ENCODE results near the gene INPP5E.
A peak's percentile ranks its signal among the peaks of the same experiment; 100 is the strongest.

The INPP5E gene

GRCh38 chr9:136439481-136440408 lies at the start of gene INPP5E:
INPP5E (minus strand) TSS chr9:136439845; CDS start chr9:136439419, 426 bp downstream.
- DNase-seq (ENCODE audit: low read depth) = peak; percentile 78

DNA sequence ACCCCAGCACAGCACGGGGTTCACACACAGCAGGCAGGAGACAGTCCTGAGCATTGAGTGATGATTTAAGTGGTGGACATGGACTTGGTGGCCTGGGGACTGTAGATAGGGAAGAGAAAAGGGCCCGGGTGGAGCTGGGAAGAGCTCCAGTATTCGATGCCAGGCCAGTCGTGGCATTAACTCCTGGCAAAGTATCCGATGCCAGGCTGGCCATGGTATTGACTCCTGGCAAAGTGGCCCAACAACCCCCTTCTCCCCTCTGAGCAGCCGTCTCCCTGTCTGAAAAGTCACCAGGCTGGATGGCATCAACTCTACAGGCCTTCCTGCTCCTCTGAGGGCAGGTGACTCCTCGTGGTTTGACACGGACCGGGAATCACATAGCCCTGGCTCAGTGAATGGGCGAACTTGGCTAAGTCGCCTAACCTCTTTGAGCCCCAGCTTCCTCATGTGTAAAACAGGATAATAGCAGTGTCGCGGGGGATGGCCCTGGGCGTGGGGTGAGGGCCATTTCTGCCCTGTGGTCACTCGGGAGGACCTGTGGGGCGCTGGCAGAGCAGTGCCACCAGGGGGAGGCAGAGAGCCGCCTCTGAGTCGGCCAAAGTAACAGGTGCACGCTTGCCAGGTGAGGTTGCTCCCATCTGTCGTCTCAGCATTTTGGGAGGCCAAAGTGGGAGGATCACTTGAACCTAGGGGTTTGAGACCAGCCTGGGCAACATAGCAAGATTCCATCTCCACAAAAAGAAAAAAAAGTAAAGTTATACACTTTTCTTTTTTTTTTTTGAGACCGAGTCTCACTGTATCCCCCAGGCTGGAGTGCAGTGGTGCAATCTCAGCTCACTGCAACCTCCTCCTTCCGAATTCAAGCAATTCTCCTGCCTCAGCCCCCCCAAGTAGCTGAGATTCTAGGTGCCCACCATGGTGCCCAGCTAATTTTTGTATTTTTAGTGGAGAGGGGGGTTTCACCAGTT lies 48.9 kb upstream of the INPP5E start:
- DNase-seq (ENCODE audit: low read depth) = peak; percentile 62

- no peak for DNase-seq (ENCODE audit: low read depth)
These were observed 48.0 kb upstream of the INPP5E start for GRCh38 chr9:136487672-136488071.

DNA sequence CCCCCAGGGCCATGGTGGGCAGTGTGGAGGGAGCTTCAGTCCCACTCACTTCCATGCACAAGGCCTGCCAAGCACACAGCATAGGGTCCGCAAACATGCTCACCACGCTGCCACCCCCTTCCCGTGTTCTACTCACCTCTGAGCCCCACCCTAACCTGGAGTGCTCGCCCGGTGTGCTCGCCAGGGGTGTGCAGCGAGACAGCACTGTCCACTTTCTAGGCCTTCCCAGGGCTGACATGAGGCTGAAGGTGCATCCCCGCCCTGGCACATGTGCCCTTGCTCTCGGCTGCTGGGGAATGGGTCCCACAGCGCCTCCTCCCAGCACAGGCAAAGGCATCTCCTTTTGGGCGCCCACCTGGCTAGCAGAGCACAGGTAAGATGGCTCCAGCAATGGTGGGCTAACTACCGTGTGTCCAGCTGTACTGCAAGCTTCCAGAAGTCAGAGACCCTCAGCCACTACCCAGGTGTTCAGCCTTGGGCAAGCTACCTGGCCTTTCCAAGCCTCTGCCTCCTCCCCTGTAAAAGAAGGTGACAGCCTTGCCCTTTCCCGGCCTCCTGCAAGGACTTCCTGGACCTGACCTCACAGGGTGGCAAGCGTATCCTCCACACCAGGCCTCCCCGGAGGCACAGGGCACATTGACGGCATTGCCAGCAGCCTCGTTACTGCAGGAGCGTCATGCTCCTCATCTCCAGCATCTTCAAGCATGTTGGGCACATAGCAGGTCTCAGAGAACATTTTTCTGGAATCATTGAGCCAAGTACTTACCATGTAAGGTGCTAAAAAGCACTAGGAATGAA lies 47.4 kb upstream of the INPP5E start:
- no peak for DNase-seq (ENCODE audit: low read depth)

GRCh38 chr9:136486131-136486530 lies 46.5 kb upstream of the INPP5E start:
- no peak for DNase-seq (ENCODE audit: low read depth)

- DNase-seq (ENCODE audit: low read depth) = peak; percentile 78
These were observed 45.7 kb upstream of the INPP5E start for GRCh38 chr9:136485049-136486045.

DNA sequence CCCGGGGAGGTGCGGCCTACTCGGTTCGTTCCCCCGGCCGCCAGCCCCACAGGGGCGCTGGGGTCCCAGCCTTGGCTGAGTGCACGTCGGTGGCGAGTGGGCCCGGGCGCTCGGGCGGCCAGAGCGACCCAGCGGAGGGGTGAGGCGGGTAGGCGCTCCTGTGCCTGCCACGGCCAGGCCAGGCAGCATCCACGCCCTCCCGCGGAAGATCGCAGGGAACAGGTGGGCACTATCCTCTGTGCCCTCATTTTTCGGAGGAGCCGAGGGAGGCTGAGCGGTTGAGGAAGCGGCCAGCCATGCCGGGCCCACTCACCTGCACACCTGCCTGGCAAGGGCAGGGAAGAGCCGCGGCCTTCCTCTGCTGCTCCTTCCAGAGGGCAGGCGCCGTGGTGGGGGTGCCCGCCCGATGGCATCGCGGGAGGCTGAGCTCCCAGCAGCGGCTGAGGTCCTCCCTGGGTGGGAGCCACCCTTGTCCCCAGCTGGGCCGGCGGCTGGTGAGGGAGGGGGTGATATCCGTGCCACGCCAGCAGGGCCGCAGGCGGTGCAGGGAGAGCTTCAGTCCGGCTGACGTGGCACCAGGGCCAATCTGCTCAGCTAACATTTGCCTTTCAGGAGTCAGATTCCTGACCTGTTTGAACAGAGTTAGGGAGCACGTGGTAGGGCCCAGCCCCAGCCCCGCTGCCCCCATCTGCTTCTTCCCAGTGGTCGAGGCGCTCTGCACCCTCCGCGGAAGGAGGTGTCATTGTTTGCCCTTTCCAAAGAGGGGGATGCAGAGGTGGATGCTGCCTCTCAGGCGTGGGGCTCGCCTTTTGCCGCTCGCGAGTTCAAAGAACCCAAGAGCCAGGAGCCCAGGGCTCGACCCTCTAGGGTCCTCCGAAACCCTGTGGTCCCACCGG lies 44.8 kb upstream of the INPP5E start:
- no peak for DNase-seq (ENCODE audit: low read depth)

GRCh38 chr9:136483589-136484152 lies 44.0 kb upstream of the INPP5E start:
- peak; percentile 92 for DNase-seq (ENCODE audit: low read depth)

- peak; percentile 98 for DNase-seq (ENCODE audit: low read depth)
These were observed 43.3 kb upstream of the INPP5E start, which contains the start of gene SEC16A for GRCh38 chr9:136482793-136483588. SEC16A (minus strand) TSS chr9:136483040; CDS start chr9:136477615, 5,425 bp downstream.

- peak; percentile 9 for DNase-seq (ENCODE audit: low read depth)
These were observed 42.6 kb upstream of the INPP5E start for GRCh38 chr9:136482046-136482792.

- DNase-seq (ENCODE audit: low read depth) = no peak
These were observed 41.9 kb upstream of the INPP5E start for GRCh38 chr9:136481558-136481957.

DNA sequence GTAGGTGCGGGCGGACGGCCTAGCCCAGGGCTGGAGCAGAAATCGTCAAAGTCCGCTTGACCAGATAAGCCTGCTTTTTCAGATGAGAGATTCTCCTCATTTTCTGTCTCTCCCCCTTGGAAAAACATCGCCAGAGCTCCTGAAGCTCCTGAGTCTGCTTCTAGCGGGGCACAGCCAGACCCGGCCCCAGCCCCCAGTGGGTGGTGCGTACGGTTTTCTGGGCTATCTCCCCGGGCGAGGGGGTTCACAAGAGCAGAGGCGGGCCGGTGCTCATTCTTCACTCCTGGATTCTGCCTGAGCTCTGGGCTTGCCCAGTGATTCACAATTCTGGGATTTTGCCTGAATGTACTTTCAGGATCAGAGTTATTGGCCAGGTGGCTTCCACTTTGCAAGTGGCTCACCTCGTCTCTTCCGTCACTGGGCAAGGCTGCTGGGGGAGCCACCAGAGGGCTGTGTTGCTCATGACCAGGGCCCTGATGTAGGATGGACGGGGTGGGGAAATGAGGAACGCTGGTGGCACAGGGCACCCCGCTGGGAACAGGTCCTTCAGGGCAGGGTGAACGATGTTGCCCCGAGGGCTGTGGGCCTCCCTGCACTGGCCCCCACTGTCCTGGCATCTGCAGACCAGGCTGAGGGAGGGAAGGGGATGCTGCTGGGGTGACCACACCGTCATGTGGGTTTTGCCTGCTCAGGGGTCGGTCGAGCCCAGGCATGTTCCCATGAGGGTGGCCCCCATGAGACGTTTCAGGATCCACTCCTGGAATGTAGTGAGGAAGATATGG lies 36.9 kb upstream of the INPP5E start:
- no peak for DNase-seq (ENCODE audit: low read depth)

- DNase-seq (ENCODE audit: low read depth) = no peak
These were observed 35.6 kb upstream of the INPP5E start for GRCh38 chr9:136474974-136475865.

- no peak for DNase-seq (ENCODE audit: low read depth)
These were observed 34.5 kb upstream of the INPP5E start for GRCh38 chr9:136474021-136474640.

DNA sequence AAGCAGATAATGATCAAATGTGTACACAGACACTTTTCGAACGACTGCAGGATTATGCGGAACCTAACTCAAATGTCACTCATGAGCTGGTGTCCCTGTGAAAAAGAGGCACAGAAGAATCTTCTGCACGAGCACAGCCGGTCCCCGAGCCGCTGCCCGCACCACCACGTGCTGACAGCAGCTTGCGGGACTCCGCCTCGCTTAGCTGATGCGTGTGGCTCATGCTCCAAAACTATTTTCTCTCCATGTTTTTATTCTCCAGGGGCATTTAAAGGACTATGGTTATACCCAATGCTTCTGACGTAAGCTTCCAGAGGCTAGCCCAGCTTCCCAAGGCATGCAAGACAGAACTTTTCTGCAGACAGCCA lies 33.7 kb upstream of the INPP5E start:
- DNase-seq (ENCODE audit: low read depth) = no peak

All from activated T-cell treated with anti-CD3 and anti-CD28 coated beads for 24 hours (primary cell).